HS-27A (cell line): Measurements from ENCODE around the gene SEC63.
A peak's percentile ranks its signal among the peaks of the same experiment; 100 is the strongest.
"Not testable (repeated sequence)": the region's sequence is repeated elsewhere in the genome, so short reads cannot be mapped to it uniquely, and the experiment has no call there.

Source experiments
- DNase-seq: peaks from one replicate; pipeline ENCODE4 v3.0.0-alpha.2; 2012; ENCODE audit warnings: low read depth, missing footprints

Gene SEC63

DNA sequence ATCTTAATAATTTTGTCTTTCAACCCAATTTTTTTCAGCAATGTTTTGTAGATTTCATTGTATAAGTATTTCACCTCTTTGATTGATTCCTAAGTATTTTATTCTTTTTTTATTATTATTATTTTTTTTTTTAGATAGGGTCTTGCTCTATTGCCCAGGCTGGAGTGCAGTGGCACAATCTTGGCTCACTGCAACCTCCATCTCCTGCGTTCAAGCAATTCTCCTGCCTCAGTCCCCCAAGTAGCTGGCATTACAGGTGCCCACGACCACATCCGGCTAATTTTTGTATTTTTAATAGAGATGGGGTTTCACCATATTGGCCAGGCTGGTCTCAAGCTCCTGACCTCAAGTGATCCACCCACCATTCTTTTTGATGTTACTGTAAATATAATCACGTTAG, 97.0 kb downstream of the SEC63 start:
- not testable (repeated sequence) for DNase-seq

DNA sequence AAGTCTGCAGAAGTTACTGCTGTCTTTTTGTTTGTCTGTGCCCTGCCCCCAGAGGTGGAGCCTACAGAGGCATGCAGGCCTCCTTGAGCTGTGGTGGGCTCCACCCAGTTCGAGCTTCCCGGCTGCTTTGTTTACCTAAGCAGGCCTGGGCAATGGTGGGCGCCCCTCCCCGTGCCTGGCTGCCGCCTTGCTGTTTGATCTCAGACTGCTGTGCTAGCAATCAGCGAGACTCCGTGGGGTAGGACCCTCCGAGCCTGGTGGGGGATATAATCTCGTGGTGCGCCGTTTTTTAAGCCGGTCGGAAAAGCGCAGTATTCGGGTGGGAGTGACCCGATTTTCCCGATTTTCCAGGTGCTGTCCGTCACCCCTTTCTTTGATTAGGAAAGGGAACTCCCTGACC, 97.9 kb downstream of the SEC63 start:
- DNase-seq: not testable (repeated sequence)

DNA sequence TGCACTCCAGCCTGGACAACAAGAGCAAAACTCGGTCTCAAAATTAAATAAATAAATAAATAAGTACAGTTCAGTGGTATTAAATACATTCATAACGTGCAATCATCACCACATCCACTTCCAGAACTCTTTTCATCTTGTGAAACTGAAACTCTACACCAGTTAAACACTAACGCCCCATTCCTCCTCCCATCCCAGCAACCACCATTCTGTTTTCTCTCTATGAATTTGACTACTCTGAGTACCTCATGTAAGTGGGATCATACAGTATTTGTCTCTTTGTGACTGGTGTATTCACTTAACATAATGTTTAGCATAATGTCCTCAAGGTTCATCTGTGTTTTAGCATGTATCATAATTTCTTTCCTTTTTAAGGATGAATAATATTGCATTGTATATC, 104.8 kb downstream of the SEC63 start:
- no peak for DNase-seq

DNA sequence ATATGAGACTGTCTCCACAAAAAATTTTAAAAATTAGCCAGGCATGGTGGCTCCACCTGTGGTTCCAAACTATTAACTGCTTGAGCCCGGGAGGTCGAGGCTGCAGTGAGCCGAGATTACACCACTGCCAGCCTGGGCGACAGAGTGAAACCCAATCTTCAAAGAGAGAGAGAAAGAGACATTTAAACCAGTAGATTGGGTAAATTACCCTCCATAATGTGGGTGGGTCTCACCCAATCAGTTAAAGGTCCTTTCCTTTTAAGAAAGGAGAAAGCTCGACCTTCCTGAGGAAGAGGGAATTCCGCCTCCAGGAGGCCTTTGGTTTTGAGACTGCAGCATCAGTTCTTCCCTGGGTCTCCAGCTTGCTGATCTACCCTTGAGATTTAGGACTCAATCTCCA, 108.7 kb downstream of the SEC63 start:
- no peak for DNase-seq

DNA sequence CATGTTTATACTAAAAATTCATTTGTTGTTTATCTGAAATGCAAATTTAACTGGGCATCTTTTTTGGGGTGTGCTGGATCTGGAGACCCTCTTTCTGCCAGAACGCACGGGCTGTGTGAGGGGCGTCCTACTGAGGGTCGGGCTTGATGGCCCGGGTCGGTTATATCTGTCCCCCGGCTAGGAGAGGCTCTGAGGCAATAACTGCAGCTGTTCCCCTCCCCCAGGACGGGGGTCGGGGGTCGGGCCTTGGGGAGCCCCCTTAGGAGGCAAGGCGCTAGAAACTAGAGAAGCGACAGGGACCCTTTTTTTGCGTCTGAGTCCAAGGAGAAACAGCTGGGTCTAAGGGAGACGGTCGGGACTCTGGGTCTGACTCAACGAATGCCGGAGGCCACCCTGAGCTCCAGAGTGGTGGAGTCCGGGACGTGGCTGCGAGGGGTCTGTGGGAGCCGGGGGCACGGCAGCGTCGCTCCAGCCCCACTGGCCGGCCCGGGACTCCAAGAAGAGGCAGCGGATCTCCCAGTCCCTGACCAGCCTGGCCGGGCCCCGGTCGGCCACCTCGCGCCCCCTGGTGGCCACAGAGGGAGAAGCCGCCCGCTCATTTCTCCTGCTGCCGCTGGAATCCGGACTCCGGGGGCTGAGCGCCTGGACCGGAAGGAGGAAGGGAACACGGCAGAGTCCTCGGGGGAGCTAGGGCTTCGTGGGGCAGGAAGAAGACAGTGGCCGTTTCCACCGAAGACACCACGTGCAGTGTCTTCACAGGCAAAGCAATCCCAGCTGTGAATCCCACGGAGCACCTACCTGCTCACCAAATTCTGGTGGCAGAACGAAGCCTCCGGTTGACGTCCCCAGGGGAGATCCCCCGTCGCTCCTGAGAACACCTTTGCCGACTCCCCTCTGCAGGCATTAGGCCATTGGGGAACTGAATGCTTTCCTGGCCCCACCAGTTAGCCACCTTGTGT, 109.9 kb downstream of the SEC63 start:
- DNase-seq: peak; percentile 23

DNA sequence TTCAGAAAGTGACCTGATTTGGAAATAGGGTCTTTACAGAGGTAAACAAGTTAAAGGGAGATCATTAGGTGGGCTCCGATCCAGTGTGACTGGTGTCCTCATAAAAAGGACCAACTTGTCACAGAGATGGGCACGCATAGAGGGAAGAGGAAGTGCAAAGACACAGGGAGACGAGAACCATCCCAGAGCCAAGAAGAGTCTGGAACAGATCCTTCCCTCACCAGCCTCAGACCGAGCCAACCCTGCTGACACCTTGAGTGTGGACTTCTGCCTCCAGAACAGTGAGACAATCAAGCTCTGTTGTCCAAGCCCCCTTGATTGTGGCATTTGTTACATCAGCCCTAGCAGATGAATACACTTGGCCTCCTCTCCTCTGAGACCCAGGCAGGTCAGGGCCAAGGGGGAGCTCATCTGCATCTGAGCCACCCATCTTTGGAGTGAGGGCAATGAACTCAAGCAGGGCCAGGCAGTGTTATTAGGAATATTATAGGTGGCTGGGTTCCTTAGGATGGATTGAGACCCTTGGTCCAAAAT, 111.7 kb downstream of the SEC63 start:
- no peak for DNase-seq

DNA sequence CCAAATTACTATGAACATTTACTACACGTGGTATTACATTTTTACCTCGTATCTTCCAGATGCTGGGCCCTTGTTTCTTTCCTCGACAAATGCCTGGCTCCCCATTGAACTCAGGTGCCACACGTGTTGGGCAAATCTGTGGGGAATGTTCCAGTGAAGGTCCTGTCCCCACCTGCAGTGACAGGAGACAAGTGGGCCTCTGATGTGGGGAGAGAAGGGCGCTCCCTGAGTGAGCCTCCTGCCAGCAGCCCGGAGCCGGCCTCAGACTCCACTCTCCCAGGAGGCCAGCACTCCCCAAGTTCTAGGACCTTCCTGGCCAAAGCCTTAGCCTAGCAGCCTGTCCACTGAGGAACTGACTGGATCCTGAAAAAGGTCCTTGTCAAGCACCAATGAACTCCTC, 112.2 kb downstream of the SEC63 start:
- no peak for DNase-seq

DNA sequence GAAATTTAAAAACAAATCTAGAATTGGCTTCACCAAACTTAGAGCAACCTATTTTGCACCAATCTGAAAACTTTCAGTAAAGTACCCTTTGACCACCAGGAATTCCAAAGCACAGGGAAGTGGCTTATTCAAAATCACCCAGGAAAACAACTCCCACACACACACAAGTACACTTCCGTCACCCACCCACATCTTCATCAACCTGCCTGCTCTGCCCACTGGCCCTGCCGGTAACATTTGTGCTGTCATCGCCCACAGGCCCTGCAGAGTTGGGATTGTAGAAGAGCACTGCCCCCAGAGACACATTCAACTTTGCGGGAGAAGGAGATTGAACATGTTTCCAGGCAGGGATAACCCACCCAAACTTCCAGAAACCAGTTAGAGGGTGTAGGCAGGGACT, 114.6 kb downstream of the SEC63 start:
- DNase-seq: no peak

DNA sequence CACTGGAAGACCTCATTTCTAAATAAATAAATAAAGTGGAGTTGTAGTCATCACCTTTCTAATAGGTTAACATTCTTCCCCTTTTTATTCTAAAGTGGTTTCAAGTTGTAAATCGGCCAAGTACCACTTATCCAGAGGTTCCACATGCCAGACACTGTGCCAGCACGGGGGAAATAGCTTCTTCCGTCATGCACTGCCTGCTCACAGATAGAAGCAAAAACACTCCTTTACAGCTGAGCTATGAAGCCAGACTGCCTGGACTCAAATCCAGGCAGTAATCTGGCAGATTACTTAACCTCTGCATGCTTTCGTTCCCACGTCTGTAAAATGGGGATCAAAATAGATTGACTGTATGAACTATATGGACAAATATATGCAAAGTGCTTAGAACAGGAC, 116.7 kb downstream of the SEC63 start:
- no peak for DNase-seq

DNA sequence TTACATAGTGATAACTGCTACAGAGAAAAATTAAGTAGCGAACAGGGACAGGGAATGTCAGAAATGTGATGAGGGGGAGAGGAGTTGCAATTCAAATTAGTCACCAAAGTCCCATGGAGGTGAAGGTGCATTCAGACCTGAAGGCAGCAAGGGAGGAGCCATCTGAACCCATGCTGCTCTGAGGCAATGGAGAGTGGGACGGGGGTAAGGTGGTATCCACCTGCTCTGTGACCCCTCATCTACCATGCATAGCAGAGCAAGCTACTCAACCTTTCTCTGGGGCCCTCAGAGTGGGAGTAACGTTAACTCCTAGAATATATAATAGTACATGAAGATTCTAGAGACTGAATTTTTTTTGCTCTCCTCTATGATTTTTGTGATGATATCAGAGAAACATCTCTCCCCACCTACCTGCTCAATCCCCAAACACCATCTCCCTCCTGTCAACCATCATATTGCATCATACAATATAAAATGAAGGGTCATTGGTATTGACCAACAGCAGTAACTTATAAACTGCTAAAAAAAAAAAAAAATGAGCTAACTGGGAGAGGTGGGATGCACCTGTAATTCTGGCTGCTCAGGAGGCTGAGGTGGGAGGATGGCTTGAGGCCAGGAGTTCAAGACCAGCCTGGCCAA, 117.3 kb downstream of the SEC63 start:
- no peak for DNase-seq

DNA sequence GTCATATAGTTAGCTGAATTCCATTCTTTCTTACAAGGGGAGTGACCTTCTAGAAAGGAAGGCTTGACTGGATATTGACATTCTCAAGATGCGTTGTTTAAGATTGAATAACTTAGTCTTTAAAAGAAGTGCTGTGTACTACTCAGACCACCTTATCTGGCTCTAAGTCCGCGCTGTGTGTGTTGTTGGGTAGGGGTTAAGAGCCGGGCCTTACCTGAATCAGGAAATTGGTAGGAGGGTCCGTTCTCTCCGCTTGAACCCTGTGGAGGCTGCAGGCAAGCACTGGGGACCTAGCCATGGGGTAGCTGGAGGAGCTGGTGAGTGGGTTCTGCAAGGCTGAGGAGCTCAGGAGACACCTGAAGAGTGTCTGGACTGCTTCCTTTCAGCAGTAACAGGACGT, 124.9 kb downstream of the SEC63 start:
- DNase-seq: no peak

DNA sequence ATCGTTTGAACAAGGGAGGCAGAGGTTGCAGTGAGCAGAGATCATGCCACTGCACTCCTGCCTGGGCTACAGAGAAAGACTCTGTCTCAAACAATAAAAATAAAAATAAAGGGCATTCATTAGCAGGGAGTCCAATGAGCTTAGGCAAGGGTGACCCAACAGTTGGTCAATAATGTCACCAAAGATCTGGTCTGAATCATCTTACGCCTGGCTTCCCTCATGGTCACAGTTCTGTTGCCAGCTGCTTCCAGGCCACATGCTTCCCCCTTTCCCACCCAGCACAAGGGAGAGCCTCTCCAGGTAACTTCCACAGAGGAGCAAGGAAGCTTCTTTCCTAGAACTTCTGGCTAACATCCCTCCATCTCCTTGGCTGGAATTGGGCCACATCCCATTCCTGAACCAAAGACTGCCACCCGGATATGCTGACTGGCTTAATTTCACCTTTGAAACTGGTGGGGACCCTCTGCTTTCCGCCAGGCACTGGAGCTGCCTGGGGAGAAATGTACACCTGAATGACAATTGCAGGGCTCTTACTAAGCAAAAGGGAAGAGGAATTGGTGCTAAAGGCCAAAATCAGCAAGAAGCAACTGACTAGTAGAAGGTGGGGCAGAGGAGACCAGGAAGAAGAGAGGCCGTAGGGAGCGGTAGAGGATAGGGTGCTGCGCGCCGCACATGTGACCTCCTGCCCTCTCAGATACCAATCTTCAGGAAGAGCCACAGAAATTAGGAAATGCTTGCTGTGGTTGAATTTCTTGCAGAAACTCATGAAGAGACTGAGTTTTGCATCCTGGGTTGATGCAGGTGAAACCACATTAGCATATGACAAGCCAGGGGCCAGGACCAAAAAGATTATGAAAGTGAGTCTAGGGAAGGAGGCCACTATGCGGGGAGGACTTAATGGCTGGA, 125.6 kb downstream of the SEC63 start:
- no peak for DNase-seq

DNA sequence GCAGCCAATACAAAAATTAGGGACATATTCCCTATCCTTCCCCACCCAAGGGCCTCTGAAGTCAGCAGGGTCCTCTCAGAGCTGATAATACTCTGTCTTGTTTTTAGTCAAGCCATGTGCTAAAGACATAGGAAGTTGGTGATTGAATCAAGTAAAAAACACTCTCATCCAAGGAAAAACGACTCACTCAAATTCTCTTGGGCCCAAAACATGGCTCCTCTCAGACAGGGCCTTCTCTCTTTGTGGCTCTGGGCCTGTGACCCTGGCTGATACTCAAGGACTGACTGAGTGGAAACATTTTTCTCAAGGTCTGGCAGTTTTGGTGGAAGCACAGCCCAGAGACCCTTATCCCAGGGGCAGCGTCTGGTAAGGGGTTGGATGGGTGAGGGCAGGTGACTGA, 127.9 kb downstream of the SEC63 start:
- no peak for DNase-seq

DNA sequence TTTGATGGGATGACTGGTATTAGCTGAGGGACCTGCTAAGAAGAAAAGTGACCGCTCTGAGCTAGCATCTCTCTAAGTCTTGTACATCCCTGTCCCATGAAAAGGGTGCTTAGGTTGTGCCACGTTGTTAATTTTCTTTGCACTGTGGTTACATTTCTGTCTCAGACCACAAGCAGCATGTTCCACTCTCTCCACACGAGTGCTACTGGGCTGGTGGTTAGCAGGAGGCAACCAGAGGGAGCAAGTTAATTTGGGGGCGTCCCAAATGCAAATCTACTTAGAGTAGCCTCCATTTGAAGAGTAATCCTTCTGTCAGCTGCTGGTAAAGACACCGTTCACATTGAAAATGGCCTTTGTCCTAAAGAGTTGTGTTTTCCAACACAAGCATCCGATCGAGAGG, 130.5 kb downstream of the SEC63 start:
- DNase-seq: no peak

DNA sequence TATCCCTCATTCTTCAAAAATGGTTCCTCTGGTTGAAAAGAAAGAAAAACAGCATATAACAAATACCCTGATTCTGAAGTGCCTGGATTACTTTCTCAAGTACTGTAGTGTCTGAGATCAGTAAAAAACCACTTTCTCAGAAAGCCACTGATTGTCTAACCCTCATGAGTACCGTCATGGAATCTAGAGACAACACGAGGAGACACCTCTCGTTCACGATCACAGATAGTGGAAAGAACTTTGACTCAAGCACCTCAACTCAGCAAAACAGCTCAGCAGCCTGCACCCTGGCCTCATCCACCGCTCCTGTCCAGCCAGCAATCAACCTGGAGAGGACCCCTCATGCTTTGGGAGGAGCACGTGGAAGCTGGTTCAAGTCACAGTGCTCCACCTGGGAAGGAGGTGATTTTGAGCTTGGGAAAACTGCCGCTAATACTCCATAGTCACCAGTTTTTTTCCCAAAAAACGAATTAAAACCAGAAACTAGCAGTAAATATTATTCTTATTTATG, 134.9 kb downstream of the SEC63 start:
- no peak for DNase-seq

DNA sequence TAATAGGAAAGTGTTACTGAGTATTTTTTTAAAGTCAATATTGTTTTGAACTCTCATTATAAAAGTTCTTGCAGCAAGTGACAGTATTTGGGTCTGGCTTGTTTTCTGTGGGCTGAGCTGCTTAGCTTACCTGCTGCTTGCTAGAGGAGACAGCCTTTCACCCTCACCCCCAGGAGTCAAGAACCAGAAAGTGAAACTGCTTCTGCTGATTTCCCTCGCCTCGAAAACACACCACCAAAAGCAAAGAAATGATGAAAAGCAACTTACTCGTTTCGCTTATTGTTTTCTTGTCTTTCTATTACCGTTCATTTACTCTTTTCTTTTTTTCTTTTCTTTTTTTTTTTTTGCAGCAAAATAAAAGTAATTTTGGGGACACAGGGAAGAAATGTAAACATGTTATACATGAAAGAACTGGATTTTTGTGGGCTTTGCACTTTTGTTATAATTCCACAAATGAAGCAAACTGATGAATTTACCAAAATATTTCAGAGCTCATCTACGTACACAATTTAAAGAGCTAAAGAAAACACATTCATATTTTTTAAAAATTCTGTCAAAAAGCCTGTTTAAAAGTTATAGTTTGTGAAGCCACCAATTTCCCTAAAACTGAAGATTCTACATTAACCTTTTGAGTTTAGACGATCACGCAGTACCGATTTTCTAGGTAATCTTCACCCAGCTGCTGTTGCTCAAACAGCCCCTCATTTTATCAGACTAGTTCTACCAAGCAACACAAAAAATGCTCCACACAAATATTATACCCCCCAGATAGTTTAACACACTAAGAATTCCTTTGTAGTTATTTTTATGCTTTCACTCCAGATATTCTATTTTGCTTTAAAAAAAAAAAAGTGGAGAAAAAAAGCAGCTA, 135.6 kb downstream of the SEC63 start:
- no peak for DNase-seq

DNA sequence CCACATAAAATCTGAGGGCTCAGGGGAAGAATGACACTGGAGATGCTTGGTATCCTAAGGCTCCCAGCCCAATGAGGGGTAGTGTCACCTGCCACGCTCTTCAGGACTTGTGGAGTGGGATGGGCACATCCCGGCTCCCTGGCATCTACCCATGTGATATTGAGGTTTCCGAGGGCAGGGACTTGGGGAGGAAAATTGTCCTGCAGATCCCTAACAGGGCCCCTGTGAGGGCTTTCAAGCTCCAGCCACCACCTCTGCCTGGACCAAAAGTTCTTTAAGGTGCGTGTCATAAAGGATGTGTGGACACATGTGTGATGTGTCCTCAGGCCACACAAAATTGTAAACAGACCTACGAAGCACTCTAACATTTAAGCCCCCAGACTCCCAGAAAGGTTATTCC, 136.4 kb downstream of the SEC63 start:
- DNase-seq: no peak

DNA sequence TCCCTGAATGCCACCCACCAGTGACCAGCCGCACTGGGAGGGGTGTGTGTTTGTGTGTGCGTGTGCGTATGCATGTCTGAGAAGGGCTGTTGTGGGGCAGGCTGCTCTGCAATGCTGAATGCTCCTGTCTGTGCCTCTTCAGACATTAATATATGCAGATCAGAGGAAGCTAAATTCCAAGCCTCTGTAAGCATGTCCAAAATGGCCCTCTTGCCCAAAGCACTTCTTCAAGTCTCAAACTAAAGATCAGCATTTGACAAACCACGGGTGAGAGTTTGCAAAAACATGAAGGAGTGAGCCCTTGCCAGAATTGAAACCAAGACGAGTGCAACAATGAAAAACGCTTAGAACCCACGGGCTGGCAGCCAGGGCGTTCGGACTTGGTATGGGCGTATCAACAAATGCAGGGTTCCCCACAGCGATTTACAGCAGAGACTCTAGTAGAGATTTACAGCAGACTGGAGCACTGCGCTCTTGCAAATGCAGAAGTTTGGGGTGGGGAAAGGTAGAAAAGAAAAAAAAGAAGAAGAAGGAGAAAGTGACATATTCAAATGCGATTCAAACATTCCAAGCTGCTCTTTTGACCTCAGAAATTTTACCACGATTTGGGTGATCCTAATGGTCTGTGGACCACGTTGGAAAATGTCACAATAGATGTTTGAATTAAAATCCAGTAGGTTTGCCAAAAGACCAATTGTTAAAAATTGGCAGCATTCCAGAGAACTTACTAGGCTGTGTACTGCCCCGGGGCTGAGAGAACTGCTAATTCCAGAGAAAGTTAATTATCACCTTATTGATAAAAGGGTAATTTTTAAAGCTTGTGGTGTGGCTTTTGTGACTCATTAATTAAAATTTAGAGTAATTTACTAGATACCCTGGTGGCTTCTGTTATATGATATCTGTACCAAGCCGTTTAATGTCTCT, 137.4 kb downstream of the SEC63 start:
- no peak for DNase-seq

DNA sequence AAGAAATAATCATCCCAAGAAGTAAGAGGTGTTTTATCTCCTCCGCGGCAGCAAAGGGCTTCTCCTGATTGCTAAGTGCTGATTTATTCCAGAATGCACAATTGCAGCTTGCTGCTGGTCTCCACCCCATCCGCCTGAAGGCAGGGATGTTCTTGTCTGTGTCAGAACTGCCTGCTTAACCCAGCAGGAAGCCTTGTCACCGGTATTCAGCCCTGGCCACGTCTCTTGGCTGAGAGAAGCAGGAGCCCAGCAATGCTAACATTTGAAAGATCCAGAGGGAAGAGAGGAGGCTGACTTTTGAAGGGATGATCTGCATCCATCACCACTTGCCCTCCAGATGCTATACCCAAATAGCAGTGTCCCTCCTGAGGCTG, 138.1 kb downstream of the SEC63 start:
- DNase-seq: no peak

DNA sequence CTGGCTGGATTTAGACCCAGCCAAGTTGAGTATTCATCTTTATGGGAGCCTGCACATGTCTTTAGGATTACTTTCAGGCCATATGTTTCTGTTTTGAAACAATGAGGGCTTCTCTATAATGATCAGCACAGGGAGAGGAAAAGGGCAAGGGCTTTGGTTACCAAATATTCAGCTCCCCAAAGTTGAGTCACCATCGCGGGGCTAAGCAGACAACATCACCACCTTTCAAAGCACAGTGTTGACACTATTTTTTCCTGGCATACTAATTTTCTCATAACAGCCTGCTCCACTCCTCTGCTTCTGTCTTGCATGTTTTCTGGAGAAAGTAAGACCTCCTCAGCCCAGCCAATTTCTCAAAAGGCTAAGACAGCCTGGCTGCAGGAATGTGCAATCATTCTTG, 138.8 kb downstream of the SEC63 start:
- DNase-seq: no peak
